HuH-7 (cell line): Measurements from ENCODE around the gene HDHD2.
A peak's percentile ranks its signal among the peaks of the same experiment; 100 is the strongest.

Experiments
- DNase-seq: peaks from one replicate; pipeline ENCODE4 v3.0.0; 2011; ENCODE audit warnings: low spot score

Gene HDHD2

DNA sequence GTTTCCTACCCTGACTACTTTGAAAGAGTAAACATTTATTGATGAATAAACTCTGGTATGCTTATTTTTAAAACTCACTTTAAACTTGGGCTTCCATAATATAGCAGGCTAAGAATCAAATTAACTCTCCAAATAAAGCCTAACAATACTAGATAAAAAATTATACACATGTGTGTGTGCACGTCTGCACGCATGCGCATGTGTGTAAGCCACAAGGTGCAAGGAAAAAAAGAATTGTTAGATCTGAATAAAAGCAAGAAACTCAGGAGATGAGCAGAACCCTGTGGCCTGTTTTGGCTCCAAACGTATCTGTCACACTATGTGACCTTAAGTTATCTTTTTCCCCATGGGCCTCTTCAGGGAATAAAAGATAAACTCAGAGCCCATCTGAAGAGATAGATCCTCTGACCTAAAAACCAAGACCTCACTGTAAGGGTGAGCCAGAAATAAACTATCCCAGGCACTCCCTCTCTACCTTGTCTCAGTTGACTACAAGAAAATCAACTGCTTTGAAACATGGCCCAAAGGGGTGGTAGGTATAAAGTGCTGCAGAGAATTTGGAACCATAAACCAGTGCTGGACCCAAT is 6.3 kb downstream of the HDHD2 start:
- no peak for DNase-seq

DNA sequence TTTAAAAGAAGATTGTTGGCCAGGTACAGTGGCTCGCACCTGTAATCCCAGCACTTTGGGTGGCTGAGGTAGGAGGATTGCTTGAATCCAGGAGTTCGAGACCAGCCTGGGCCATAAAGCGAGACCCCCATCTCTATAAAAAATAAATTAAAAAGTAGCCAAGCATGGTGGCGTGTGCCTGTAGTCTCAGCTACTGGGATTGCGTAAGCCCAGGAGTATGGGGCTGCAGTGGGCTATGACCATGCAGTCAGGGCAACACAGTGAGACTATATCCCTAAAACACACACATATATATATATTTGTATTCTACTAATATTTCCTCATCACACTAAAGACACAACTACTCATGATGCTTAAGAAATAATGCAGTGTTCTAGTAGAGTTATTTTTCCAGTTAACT is 7.1 kb downstream of the HDHD2 start:
- no peak for DNase-seq

DNA sequence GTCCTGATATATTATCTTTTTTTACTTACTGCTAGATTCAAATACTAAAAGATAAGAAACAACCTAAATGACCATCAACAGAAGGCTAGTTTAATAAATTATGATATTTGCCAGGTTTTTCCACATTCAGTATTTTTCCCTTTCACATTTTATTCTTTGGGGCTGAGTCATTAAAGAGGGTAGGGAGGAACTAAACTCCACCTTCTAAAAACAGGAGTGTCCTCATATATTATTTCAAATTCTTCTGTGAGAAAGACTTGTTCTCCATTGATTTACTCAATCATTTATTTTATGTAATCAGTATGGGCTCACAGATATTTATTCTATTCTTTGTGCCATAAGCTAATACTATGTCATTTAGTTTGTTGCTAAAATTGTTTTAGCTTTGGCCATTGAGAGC is 9.0 kb downstream of the HDHD2 start:
- no peak for DNase-seq

DNA sequence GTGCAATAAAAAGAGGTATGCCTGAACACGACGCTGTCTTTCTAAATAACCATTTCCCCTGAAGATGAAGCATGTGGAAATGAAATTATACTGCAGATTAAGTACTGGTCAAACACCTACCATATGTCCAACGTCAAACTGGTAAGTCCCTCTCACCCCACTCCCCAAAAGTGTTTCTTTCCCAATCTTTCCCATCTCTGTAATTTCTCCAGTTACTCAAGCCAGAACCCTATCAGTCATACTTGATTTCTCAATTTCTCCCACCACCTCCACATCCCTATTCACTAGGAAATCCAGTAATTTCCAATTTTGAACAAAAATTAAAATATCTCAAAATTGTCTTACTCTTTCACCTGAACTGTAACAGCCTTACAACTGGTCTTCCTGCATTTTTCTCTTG is 29.2 kb downstream of the HDHD2 start:
- DNase-seq = no peak

DNA sequence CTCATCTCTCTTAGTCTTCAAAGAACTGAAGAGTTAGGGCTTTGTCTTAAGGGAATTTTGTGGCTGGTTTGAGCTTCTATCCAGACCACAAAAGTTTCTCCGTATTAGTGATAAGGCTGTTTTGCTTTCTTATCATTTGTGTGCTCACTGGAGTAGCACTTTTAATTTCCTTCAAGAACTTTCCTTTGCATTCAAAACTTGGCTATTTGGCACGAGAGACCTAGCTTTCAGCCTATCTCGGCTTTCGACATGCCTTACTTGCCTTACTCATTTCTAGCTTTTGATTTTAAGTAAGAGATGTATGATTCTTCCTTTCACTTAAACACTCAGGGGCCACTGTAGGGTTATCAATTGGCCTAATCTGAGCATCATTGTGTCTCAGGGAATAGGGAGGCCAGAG is 29.9 kb downstream of the HDHD2 start:
- DNase-seq = no peak

DNA sequence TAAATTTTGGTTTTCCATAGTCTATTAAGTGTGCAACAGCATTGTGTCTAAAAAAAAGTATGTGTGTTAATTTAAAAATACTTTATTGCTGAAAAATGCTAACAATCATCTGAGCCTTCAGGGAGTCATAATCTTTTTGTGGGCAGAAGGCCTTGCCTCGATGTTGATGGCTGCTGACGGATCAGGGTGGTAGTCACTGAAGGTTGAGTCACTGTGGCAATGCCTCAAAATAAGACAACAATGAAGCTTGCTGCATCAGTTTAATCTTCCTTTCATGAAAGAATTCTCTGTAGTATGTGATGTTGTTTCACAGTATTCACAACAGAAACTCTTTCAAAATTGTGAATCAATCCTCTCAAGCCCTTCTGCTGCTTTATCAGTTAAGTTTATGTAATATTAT is 31.3 kb downstream of the HDHD2 start:
- no peak for DNase-seq

DNA sequence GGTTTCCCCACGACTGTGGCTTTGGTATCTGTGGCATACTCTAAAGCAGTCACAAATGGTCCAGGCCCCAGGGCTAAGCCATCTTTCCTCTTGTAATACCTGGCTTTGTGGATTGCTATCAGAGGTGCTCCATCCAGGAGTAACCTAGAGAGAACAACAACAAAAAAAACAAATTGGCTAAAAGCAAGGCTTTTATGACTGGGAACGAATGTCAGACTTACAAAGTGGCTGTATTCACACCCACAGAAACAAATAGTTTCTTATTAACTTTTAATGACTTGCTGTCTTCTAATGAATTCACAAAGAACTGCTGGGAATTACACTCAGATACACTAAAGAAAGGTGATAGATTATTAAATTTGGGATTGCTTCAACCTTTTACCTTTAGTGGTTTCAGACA is 35.1 kb downstream of the HDHD2 start:
- DNase-seq = no peak

DNA sequence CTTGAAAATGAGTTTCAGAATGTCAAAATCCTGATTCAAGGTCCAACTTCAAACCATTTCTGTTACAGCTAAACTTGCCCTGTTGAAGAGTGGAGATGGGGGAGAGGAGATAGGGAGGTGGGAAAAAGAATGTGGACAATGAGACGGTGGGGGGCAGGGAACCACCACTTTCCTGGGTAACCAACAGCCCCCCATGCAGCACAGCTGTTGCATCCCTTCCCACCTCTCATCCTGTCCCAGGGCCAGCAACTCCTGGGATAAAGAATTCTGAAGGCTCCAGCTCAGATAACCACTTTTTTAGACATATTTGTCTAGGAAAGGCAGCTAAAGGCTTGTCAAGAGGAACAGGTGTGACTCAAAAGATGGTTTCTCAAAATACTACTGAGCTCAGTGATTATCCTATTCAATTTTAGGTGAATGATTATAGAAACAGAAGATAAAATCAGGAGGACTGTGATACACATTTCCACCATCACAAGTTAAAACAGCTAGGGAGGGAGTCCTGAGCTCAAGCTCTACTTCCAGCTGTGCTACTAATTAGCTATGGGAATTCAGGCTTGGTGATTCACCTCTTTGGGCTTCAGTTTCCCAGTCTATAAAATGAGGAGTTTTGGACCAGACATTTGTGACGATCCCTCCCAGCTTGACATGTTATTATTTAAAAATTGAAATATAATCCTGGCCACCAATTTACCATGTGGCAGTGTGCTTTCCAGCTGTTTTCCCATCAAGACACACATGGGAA is 36.3 kb downstream of the HDHD2 start:
- no peak for DNase-seq

DNA sequence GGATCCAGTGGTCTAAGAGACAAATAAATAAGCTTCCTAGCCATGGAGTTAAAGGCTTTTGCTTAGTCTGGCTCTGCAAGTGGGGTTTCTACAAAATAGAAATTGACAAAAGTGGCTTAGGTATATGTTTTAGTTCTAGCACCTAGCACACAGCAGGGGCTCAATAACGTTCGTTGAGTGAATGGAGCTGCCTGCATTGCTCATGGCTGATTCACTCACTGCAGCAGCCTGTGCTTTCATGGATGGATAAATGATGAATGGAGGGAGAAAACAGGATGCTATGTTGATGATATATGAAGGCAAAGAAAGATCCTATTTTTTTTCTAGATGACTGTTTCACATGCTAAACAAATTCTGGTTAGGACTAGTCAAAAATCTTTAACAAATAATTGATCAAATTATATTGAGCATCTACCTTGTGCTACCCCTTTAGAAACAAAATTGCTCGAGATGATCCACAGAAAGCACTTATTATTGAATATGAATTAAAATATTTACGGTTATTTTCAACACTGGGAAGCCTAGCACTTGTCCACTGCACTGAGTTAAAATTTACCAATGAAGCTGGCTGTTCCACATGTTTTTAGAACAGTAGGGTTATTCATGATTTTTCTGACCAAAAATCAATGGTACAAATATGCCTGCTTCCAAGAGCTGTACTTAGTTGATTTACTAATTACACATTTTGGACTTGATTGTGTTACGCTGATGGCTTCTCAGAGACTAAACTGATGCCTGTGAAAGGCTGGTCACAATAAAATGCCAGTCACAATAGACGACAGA is 39.6 kb downstream of the HDHD2 start:
- no peak for DNase-seq

DNA sequence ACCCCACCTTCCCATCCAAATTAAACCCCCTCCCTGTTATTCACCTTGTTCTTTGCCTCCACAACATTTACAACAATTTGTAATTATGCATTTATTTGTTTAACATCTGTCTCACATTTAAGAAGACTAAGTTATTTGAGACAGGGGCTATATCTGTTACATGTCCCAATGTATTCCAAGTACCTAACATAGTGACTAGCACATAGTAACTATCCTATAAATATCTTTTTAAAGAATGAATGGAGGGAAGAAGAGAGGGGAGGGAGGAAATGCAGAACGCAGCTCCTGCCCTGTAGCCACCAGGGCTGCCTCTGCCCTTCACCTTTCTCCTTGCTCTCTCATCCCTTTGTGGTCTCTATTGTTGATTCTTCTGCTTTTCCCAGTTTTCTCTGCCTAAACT is 40.6 kb downstream of the HDHD2 start:
- DNase-seq = no peak

DNA sequence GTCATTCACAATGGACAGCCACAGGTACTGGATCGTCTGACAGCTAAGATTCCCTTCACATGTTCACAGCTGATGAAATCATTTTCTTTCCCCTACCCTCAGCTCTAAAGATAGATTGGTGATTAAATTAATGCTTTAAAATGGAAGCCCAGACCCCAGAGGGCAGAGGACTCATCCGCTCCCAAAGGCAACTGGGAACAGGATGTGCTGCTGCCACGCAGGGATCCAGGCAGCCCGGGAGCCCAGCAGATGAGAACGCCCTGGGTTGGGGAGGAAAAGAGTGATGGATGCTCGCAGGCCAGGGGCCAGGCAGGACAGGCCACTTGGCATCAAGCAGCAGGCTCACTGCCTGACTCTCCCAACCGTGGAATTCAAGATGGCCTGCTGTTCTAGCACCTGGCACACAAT is 41.3 kb downstream of the HDHD2 start:
- DNase-seq = no peak

DNA sequence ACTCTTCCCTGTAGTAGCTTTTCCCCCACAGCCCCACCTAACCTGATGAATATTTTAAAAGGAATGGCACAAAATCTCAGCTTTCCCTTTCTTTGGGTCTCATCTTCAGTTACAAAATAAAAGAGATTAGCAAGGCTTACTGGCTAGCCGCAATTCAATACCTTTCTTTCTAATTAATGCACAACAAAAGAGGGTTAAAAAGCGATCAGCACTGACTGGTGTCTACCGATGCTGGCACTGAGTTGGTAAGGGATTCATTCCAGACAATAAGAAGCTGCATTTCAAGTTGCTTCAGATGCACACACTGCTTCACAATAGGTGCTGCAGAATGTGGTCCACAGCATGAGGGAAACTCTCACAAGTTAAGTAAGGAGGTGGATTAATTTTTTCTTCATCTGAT is 41.9 kb downstream of the HDHD2 start:
- DNase-seq = no peak

DNA sequence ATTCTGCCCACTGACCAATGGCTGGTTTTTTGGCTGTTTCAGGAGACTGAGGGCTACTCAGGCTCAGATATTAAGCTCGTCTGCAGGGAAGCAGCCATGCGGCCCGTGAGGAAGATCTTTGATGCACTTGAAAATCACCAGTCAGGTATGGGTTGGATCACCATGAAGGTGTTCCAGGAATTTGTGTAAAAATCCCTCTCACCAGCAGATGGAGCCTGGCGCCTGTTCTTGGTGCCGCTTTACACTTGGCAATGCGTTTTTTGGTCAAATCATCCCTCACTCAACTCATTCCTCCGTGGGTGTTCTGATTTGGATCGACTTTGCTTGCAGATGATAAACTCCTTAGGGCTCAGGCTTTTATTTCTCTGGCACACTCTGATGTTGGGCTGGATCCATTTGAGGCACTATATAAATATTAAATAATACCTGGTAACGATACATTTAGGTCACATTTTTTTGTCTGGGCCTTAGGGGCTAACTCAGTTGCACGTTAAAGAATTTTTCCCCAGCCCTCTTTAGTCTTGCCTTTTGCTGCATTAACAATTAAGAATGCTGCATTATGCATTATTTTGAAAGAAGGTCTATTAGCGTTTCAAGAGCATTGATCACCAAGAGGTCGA is 50.0 kb downstream of the HDHD2 start:
- DNase-seq = peak; percentile 18

DNA sequence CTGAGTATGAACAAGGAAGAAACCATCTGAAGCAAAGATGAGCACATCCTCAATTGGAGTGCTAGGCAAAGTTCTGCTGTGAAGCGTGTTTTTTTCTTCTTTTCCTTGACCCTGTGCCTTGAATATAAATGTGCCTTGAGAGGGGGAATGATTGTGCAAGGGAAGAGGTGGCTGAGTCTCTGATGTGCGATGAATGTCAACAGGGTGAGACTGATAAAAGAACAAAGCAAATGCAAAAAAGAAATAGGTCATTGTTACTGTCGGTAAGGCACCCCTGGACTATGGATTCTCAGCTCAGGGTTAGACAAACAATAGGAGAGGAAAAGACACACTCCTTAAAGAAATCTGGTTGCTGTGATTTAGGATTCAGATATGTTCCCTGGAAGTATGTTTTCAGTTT is 54.5 kb downstream of the HDHD2 start:
- DNase-seq = no peak

DNA sequence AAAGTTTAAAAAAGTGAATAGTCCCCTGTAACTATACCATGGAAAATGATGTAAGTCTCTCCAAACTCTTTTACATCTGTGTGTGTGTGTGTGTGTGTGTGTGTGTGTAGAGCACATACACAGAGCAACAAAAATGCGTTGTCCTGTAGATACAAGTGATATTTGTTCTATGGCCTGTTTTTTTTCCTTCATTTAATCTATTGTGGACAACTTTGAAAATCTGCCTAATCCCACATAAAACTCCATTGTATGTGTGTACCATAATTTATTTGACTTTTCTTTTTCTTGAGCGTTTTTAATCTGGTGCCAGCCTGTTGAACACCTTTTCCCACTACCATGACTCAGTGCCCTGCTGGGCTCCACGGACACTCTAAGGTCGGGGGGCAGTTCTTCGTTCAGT is 62.6 kb downstream of the HDHD2 start:
- DNase-seq = no peak

DNA sequence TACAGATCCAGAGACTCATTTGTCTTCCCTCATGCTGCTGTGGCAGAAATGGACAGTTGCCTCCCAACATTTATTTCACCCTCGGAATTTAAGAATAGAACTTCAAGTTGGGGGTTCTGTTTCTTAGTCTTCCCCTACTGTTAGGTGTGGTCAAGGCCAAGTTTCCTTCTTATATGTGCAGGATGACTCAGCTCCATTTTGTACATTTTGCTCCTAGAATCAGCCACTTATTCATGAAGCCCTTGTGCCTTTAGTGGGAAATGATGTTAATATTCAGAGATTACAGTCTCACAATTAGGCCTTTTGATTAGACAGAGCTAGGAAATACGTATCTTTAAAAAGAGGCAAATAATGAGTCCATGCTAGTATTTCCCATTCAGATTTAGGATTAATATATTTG is 68.7 kb downstream of the HDHD2 start:
- DNase-seq = no peak

DNA sequence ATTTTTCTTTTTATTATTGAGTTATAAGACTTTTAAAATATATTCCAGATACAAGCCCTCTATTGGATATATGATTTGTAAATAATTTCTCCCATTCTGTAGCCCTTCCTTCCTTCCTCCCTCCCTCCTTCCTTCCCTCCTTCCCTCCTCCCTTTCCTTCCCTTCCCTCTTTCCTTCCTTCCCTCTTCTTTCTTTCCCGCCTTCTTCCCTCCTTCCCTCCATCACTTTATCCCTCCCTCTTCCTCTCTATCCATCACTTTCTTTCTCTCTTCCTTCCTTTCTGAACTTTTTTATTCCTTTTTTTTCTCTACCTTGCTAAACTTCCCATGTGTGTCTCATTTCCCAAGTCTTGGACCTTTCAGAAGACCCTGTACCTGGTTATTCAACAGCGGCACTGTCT is 69.4 kb downstream of the HDHD2 start:
- DNase-seq = no peak

DNA sequence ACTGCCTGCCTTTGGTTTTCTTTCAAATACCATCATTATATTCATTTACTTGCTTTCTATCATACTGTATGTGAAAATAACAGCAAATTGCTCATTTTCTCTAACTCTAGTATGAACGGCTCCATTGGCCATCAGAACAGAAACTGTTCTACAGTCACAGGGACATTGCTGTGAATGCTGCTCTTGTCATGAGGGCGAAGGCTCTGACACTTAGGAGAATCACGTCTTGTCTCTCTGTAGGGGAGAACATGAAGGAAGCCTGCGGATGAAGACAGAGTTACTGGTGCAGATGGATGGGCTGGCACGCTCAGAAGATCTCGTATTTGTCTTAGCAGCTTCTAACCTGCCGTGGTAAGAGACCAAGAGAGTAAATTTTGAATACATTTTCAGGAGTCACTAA is 73.2 kb downstream of the HDHD2 start:
- DNase-seq = no peak

DNA sequence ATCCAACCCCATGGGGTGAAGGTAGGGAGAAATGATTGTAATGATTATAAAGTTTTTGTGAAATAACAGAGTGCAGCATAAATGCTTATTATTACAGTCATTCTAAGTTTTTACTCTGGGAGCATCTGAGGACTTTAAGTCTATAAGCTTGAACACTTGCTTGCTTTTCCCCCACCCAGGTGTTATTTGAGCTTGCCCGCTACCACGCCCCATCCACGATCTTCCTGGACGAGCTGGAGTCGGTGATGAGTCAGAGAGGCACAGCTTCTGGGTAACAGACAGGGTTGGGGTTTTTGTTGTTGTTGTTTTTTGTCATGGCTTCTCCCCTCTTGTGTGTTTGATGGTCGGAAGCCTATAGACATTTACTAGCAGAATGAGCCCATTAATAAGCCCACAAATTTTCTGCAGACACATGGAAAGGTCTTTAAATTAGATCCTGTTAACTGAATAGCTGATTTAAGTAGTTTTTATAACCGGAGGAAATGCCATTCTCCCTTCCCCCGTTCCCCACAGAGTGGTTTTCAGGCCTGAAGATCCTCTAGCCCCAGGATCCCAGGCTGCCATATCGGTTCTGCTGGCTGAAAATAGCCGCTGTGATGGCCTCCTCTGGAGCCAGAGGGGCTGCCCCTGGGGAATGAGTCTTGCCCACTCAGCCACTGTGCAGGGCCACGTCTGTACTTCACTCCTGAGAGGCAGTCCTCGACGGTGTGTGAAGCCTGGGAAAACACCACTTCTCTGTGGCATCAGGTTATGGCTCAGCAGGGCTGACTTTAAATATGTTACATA is 75.0 kb downstream of the HDHD2 start:
- no peak for DNase-seq

DNA sequence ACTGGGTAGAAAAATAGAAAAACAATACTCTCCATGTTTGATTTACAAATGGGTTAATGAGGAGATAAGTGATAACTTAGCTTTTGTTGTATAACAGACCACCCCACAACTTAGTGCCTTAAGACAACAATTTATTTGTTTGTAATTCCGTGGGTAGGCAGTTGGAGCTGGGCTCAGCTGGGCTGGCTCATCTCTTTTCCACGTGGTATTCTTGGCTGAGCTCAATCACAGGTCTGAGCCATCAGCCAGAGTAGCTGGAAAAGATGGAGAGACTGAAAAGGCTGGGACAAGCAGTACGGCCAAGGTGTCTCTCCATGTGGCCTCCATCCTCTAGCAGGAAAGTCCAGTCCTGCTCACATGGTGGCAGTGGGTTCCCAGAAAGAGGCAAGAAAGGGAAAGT is 82.7 kb downstream of the HDHD2 start:
- no peak for DNase-seq

DNA sequence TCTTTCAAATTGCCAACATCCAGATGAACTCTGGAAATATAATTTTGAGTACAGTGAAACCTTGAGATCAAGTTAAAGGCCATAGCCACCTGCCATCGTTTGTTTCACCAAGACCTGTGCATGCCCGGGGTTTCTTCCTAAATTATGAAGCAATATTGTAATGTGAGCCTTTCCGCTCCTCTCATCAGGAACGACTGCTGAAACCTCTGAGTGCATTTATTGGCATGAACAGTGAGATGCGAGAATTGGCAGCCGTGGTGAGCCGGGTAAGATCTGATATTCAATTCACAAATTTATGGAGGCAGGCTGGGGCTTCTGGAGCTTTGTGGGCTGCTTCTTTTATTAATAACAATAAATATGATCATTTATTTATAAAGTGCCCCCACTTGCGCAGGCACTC is 87.2 kb downstream of the HDHD2 start:
- DNase-seq = no peak

DNA sequence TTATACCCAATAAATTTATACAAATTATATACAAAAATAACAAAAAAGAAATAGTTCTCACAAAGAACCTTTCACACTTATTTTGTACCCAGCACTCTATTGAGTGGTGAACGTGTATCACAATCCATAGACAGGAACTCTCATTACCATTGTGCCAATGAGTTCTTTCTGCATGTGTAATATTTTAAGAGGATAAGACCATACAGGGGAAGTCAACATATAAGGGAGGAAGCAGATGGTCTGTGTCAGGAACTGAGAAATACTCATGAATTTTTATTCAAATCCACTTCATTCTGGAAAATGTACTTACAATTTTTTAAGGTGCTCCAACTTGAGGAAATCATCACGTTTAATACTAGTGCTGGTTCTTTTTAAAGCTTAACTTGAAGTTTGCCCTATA is 87.8 kb downstream of the HDHD2 start:
- DNase-seq = no peak
